ENCODE measurements around the gene ZNF891. TPM values are rescaled to one million over a fixed set of nuclear protein-coding genes. Genes with fewer than 3 reads are reported as not detected.

The ZNF891 gene
- polyA plus RNA-seq, 1 donor, result 3.2 TPM

GRCh38 chr12:133073836-133074235 lies 56.2 kb downstream of the ZNF891 start:
- Histone ChIP-seq H3K27ac (ENCODE audit: low read length) (no peak overlapping the region), H3K9me3 (ENCODE audit: control insufficient read depth, low read depth, low read length) (peaks cover 30% of the 10 kb centered on the region), H3K4me1 (ENCODE audit: control insufficient read depth, insufficient read depth, low read length) (no peaks in the 10 kb centered on the region), H3K27me3 (ENCODE audit: control insufficient read depth, insufficient read depth, low read length) (no peaks in the 10 kb centered on the region), H3K4me3 (ENCODE audit: low read length) (no peak overlapping the region), H3K36me3 (ENCODE audit: control insufficient read depth, insufficient read depth, low read length) (no peaks in the 10 kb centered on the region)
- DNase-seq, result no peak
- WGBS (ENCODE audit: insufficient coverage, low lambda C conversion rate), result 93% methylated on average over 2 of the region's 2 CpGs

- Histone ChIP-seq H3K27ac (ENCODE audit: low read length) (no peak overlapping the region), H3K27me3 (ENCODE audit: control insufficient read depth, insufficient read depth, low read length) (no peaks in the 10 kb centered on the region), H3K4me3 (ENCODE audit: low read length) (no peak overlapping the region), H3K4me1 (ENCODE audit: control insufficient read depth, insufficient read depth, low read length) (no peaks in the 10 kb centered on the region), H3K9me3 (ENCODE audit: control insufficient read depth, low read depth, low read length) (peaks cover 63% of the 10 kb centered on the region), H3K36me3 (ENCODE audit: control insufficient read depth, insufficient read depth, low read length) (no peaks in the 10 kb centered on the region)
- no CpG with 5 or more reads among the region's 1 CpG for WGBS (ENCODE audit: insufficient coverage, low lambda C conversion rate)
- no peak for DNase-seq
Measured at GRCh38 chr12:133063556-133063955, 66.5 kb downstream of the ZNF891 start.

DNA sequence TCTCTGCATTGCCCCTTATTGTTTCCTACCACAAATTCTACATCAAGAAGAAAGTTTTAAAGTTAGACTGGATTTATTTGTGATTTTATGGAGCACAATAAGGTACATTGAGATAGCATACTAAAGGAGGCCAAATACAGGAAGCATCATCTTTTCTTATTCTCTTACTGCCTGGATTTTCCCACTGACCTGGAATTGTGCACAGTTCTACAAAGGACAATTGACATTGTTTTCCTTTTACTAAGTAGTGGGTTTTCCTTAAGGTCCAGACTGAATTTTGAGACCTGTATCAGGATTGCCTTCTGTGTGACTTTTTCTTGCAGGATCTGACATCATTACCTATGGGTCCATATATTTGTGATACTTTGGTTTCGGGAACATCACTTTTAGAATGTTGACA lies 68.1 kb downstream of the ZNF891 start:
- no peak overlapping the region for H3K4me3 ChIP-seq (ENCODE audit: low read length)
- no peaks in the 10 kb centered on the region for H3K27me3 ChIP-seq (ENCODE audit: control insufficient read depth, insufficient read depth, low read length)
- H3K27ac ChIP-seq (ENCODE audit: low read length), result no peak overlapping the region
- H3K36me3 ChIP-seq (ENCODE audit: control insufficient read depth, insufficient read depth, low read length), result peaks cover 9% of the 10 kb centered on the region
- DNase-seq, result no peak
- WGBS (ENCODE audit: insufficient coverage, low lambda C conversion rate), result 83% methylated on average over 1 of the region's 1 CpG
- no peaks in the 10 kb centered on the region for H3K4me1 ChIP-seq (ENCODE audit: control insufficient read depth, insufficient read depth, low read length)
- peaks cover 70% of the 10 kb centered on the region for H3K9me3 ChIP-seq (ENCODE audit: control insufficient read depth, low read depth, low read length)

DNA sequence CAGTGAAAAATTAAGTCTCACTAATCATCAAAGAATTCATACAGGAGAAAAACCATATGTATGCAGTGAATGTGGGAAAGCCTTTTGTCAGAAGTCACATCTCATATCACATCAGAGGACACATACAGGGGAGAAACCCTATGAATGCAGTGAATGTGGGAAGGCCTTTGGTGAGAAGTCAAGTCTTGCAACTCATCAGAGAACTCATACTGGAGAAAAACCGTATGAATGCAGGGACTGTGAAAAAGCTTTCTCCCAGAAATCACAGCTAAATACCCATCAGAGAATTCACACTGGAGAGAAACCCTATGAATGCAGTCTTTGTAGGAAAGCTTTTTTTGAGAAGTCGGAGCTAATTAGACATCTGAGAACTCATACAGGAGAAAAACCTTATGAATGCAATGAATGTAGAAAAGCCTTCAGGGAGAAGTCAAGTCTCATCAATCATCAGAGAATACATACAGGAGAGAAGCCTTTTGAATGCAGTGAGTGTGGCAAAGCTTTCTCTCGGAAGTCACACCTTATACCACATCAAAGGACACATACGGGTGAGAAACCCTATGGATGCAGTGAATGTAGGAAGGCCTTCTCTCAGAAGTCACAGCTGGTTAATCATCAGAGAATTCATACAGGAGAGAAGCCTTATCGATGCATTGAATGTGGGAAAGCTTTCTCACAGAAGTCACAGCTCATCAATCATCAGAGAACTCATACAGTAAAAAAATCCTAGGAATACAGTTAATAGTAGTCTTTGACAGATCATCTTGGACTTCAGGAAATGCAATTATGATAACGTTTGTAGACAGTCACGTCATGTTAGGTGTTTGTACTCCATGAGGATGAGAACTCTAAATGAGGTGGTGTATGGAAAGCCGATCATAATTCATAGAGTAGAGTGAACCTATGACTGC lies 71.6 kb downstream of the ZNF891 start:
- H3K4me1 ChIP-seq (ENCODE audit: control insufficient read depth, insufficient read depth, low read length), result no peaks in the 10 kb centered on the region
- no peaks in the 10 kb centered on the region for H3K27me3 ChIP-seq (ENCODE audit: control insufficient read depth, insufficient read depth, low read length)

DNA sequence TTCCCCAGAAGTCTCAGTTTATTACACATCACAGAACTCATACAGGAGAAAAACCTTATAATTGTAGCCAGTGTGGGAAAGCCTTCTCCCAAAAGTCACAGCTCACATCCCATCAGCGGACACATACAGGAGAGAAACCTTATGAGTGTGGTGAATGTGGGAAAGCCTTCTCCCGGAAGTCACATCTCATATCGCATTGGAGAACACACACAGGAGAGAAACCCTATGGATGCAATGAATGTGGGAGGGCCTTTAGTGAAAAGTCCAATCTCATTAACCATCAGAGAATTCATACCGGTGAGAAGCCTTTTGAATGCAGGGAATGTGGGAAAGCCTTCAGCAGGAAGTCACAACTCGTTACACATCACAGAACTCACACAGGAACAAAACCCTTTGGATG lies 72.6 kb downstream of the ZNF891 start:
- Histone ChIP-seq H3K4me3 (ENCODE audit: low read length) (no peak overlapping the region), H3K4me1 (ENCODE audit: control insufficient read depth, insufficient read depth, low read length) (no peaks in the 10 kb centered on the region), H3K36me3 (ENCODE audit: control insufficient read depth, insufficient read depth, low read length) (peaks cover 31% of the 10 kb centered on the region), H3K9me3 (ENCODE audit: control insufficient read depth, low read depth, low read length) (peaks cover 63% of the 10 kb centered on the region), H3K27me3 (ENCODE audit: control insufficient read depth, insufficient read depth, low read length) (no peaks in the 10 kb centered on the region), H3K27ac (ENCODE audit: low read length) (no peak overlapping the region)
- 100% methylated on average over 1 of the region's 5 CpGs for WGBS (ENCODE audit: insufficient coverage, low lambda C conversion rate)
- no peak for DNase-seq

More for the DNA sequence above, 71.6 kb downstream of the ZNF891 start:
- H3K36me3 ChIP-seq (ENCODE audit: control insufficient read depth, insufficient read depth, low read length), result peaks cover 25% of the 10 kb centered on the region
- H3K4me3 ChIP-seq (ENCODE audit: low read length), result no peak overlapping the region
- H3K27ac ChIP-seq (ENCODE audit: low read length), result no peak overlapping the region
- peaks cover 70% of the 10 kb centered on the region for H3K9me3 ChIP-seq (ENCODE audit: control insufficient read depth, low read depth, low read length)
- DNase-seq, result no peak
- no CpG with 5 or more reads among the region's 8 CpGs for WGBS (ENCODE audit: insufficient coverage, low lambda C conversion rate)

Other genes with a start within 250 kb of the ZNF891 start
- gene CHFR, start 242.7 kb downstream of the ZNF891 start, polyA plus RNA-seq, result 31.9 TPM
- gene ZNF605, start 174.0 kb downstream of the ZNF891 start, polyA plus RNA-seq, result 20.0 TPM
- 14.7 TPM for gene ZNF26, start 143.9 kb downstream of the ZNF891 start, polyA plus RNA-seq
- gene ZNF84, start 92.8 kb downstream of the ZNF891 start, polyA plus RNA-seq, result 40.2 TPM
- gene ZNF140, start 49.4 kb downstream of the ZNF891 start, polyA plus RNA-seq, result 28.5 TPM
- gene ZNF10, start 353 bp upstream of the ZNF891 start, polyA plus RNA-seq, result 13.3 TPM
- gene ZNF268, start 51.2 kb upstream of the ZNF891 start, polyA plus RNA-seq, result 23.2 TPM
- gene ANHX, start 105.6 kb upstream of the ZNF891 start, polyA plus RNA-seq, result not detected

Measured in large intestine (tissue), 3 donors.